Ectodermal cell (in vitro differentiated cells): ENCODE results near the gene BTLA.

ENCODE experiments used
- H3K27ac ChIP-seq: 2 replicates; pipeline ENCODE4 v1.7.0; 2013; ENCODE audit warnings: mild to moderate bottlenecking, low read depth, low read length; ENCODE audit not compliant: insufficient read depth, poor library complexity, severe bottlenecking
- H3K27me3 ChIP-seq: 2 replicates; pipeline ENCODE4 v1.7.0; 2013; ENCODE audit warnings: mild to moderate bottlenecking, low read length; ENCODE audit not compliant: insufficient read depth, control insufficient read depth, poor library complexity, severe bottlenecking
- H3K36me3 ChIP-seq: one replicate; pipeline ENCODE4 v1.7.0; 2013; ENCODE audit warnings: low read length; ENCODE audit not compliant: control insufficient read depth, insufficient read depth
- H3K4me1 ChIP-seq: one replicate; pipeline ENCODE4 v1.7.0; 2013; ENCODE audit warnings: low read length; ENCODE audit not compliant: control insufficient read depth, insufficient read depth
- H3K4me3 ChIP-seq: 2 replicates; pipeline ENCODE4 v1.7.0; 2013; ENCODE audit warnings: low read depth, low read length, control low read depth; ENCODE audit not compliant: insufficient read depth
- H3K9me3 ChIP-seq: 2 replicates; pipeline ENCODE4 v1.7.0; 2013; ENCODE audit warnings: mild to moderate bottlenecking, low read length, moderate library complexity; ENCODE audit not compliant: control insufficient read depth
- WGBS, 2 experiments: methylation state at CpG; one replicate each; pipeline ENCODE4 v1.1.7; 2013; ENCODE audit warnings: missing lambda C conversion rate in 2 of 2; 5-methylcytosine and 5-hydroxymethylcytosine counted together

The BTLA gene

GRCh38 chr3:112492124-112492523 lies 7.1 kb downstream of the BTLA start:
- H3K4me3 ChIP-seq, result no peak overlapping the region
- no peaks in the 10 kb centered on the region for H3K36me3 ChIP-seq
- WGBS, 2 experiments, result 100% methylated on average over 1 of the region's 1 CpG
- H3K9me3 ChIP-seq, result no peaks in the 10 kb centered on the region
- no peaks in the 10 kb centered on the region for H3K4me1 ChIP-seq
- no peak overlapping the region for H3K27ac ChIP-seq
- H3K27me3 ChIP-seq, result no peaks in the 10 kb centered on the region

DNA sequence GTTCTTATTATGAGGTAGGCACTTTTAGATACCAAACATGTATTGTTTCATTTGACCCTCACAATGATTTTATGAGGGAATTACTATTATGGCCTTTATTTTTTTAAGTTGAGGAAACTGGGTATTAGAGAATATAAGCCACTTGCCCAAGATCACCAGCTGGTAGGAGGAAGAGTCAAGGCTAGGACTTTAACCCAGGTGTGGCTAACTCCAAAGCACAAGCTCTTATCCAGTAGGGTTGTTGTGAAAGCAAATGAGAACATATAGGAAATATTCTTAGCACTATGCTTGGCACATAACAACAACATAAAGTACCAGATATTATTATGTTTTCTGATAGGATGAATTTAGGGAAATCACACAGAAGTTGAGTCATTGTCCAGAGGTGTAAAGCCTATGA lies 7.9 kb downstream of the BTLA start:
- no peaks in the 10 kb centered on the region for H3K9me3 ChIP-seq
- no peaks in the 10 kb centered on the region for H3K36me3 ChIP-seq
- H3K4me3 ChIP-seq, result no peak overlapping the region
- H3K27me3 ChIP-seq, result no peaks in the 10 kb centered on the region
- no peak overlapping the region for H3K27ac ChIP-seq
- H3K4me1 ChIP-seq, result no peaks in the 10 kb centered on the region

DNA sequence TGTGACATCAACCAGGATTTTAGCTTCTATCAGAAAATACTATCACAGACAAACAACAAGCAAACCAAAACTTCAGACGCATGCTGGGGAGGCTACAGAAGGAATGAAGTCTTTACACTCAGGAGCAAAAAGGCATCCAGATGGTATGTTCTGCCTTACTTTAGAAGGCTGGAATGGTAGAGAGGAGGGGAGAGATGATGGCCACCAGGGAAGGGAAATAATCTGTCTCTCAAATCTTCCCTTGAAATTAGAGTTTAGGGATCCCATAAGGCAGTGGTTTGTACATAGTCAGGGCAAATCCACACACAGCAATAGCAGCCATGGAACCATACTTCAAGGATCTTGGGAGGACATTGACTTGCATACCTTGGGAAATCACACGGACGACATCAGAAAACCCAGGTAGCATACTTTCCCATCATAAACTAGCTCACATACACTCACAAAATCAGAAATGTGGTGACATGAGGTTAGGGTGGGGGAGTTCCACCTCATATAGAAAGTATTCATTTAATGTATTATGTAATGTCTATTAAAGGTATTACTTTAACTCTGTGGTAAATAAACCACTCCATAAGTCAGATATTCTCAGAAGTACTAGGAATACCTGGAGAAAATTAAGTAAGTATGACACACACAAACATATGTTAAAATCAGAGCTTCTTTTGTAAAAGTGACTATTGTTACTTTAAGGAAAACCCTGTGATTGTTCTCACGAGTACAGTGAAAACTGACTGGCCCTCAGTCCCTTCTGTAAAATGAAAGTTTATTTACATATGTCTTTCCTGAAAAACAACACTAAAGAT lies 9.4 kb downstream of the BTLA start:
- 81 to 95% methylated on average over 4 of the region's 4 CpGs for WGBS, 2 experiments
- H3K9me3 ChIP-seq, result no peaks in the 10 kb centered on the region
- H3K27me3 ChIP-seq, result no peaks in the 10 kb centered on the region
- H3K4me1 ChIP-seq, result no peaks in the 10 kb centered on the region
- H3K27ac ChIP-seq, result no peak overlapping the region
- no peaks in the 10 kb centered on the region for H3K36me3 ChIP-seq
- no peak overlapping the region for H3K4me3 ChIP-seq

GRCh38 chr3:112486811-112487505 lies 12.3 kb downstream of the BTLA start:
- Histone ChIP-seq H3K4me1 (no peaks in the 10 kb centered on the region), H3K4me3 (no peak overlapping the region), H3K9me3 (no peaks in the 10 kb centered on the region), H3K27me3 (no peaks in the 10 kb centered on the region), H3K36me3 (no peaks in the 10 kb centered on the region), H3K27ac (no peak overlapping the region)
- WGBS, 2 experiments, result 86 to 92% methylated on average over 7 of the region's 7 CpGs

DNA sequence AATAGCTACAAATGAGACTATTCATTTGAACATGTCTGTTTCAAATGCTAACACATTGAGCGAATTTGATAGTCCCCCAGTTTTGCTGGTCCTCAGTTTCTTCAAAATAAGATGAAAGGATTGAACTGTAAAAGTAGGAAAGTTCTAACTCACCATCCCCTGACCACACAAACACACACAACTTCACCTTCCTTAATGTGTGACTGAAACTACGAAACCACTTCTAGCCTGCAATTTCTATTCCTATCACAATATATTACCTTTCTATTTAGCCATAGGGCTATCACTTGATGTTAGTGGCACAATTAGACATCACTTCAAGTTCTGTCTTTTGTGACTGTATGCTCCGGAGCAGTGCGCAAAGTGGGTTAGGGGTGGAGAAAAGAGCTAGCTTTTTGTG lies 14.9 kb downstream of the BTLA start:
- H3K36me3 ChIP-seq, result no peaks in the 10 kb centered on the region
- peaks cover 3% of the 10 kb centered on the region for H3K4me1 ChIP-seq
- H3K27me3 ChIP-seq, result no peaks in the 10 kb centered on the region
- 90 to 100% methylated on average over 4 of the region's 4 CpGs for WGBS, 2 experiments
- no peak overlapping the region for H3K27ac ChIP-seq
- no peaks in the 10 kb centered on the region for H3K9me3 ChIP-seq
- no peak overlapping the region for H3K4me3 ChIP-seq

GRCh38 chr3:112482675-112483074 lies 16.6 kb downstream of the BTLA start:
- Histone ChIP-seq H3K27ac (no peak overlapping the region), H3K4me3 (no peak overlapping the region), H3K9me3 (no peaks in the 10 kb centered on the region), H3K36me3 (no peaks in the 10 kb centered on the region), H3K4me1 (peaks cover 3% of the 10 kb centered on the region), H3K27me3 (no peaks in the 10 kb centered on the region)
- WGBS, 2 experiments, result 93 to 100% methylated on average over 1 of the region's 1 CpG

GRCh38 chr3:112481302-112481721 lies 18.0 kb downstream of the BTLA start:
- no peak overlapping the region for H3K4me3 ChIP-seq

GRCh38 chr3:112477891-112478290 lies 21.4 kb downstream of the BTLA start:
- no peaks in the 10 kb centered on the region for H3K9me3 ChIP-seq
- H3K4me3 ChIP-seq, result no peak overlapping the region
- H3K36me3 ChIP-seq, result no peaks in the 10 kb centered on the region
- H3K4me1 ChIP-seq, result peaks cover 3% of the 10 kb centered on the region
- 100% methylated on average over 1 of the region's 1 CpG; no CpG with 5 or more reads in 1 of the 2 experiments for WGBS, 2 experiments
- H3K27me3 ChIP-seq, result no peaks in the 10 kb centered on the region
- H3K27ac ChIP-seq, result no peak overlapping the region

More at GRCh38 chr3:112481302-112481721, 18.0 kb downstream of the BTLA start:
- H3K4me1 ChIP-seq, result peaks cover 3% of the 10 kb centered on the region
- H3K27me3 ChIP-seq, result no peaks in the 10 kb centered on the region
- no peaks in the 10 kb centered on the region for H3K36me3 ChIP-seq
- no peaks in the 10 kb centered on the region for H3K9me3 ChIP-seq
- H3K27ac ChIP-seq, result no peak overlapping the region

DNA sequence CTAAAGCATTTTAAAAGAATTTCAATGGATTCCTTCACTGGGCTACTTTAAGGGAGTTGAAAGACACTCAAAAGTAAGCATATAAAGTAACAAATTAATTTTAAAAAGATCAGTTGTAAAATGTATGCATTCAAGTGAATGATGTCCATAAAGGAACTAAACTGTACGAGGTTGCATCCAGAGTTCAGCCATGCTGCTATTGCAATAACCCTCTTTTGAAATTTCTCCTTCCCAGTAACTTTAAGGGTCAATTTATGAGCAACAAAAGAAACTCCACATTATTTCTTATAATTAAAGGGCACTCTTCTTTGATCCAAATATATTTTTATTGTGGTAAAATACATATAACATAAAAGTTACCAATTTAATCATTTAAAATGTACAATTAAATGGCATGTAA lies 22.9 kb downstream of the BTLA start:
- H3K9me3 ChIP-seq, result no peaks in the 10 kb centered on the region
- H3K4me3 ChIP-seq, result no peak overlapping the region
- H3K27me3 ChIP-seq, result no peaks in the 10 kb centered on the region
- H3K4me1 ChIP-seq, result peaks cover 3% of the 10 kb centered on the region
- 89 to 100% methylated on average over 1 of the region's 1 CpG for WGBS, 2 experiments
- no peak overlapping the region for H3K27ac ChIP-seq
- H3K36me3 ChIP-seq, result no peaks in the 10 kb centered on the region

GRCh38 chr3:112474796-112475195 lies 24.5 kb downstream of the BTLA start:
- H3K9me3 ChIP-seq, result no peaks in the 10 kb centered on the region
- H3K27me3 ChIP-seq, result no peaks in the 10 kb centered on the region
- WGBS, 2 experiments, result 92 to 94% methylated on average over 2 of the region's 2 CpGs
- H3K4me3 ChIP-seq, result no peak overlapping the region
- H3K4me1 ChIP-seq, result no peaks in the 10 kb centered on the region
- H3K36me3 ChIP-seq, result no peaks in the 10 kb centered on the region
- no peak overlapping the region for H3K27ac ChIP-seq
